Measurements from ENCODE around the gene PRKAR1A.

DNA sequence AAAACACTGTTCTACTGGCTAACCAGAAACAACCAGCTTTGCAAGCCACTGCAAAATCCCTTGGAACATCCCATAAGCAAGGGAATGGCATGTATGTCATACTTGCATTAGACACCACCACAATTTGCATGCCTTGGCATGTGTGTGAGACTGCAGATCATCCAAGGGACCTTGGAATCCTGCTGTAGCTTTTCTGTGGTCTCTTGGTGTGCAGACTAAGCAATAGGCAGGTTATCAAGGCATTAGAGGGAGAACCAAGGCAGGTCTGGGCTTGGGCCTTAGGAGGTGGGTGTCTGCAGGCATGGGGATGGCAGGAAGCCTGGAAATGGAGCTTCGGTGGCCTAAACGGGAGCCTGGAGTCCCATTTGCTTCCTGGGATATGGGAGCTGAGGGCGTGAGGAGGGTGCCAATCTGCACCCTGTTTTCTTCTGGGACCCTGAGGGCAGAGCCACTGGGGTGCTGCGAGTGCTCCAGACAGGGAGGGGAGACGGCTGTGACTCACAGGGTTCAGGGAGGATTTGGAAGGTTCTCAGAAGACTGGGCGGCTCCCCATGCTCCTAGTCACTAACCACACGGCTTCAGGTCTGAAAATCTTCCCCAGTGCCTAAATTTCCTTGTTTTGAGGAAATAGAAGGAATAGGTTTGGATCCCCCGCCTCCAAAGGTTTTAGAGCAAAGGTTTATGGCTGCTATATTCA, 52.3 kb downstream of the PRKAR1A start:
- TF ChIP-seq, protein P1, sequence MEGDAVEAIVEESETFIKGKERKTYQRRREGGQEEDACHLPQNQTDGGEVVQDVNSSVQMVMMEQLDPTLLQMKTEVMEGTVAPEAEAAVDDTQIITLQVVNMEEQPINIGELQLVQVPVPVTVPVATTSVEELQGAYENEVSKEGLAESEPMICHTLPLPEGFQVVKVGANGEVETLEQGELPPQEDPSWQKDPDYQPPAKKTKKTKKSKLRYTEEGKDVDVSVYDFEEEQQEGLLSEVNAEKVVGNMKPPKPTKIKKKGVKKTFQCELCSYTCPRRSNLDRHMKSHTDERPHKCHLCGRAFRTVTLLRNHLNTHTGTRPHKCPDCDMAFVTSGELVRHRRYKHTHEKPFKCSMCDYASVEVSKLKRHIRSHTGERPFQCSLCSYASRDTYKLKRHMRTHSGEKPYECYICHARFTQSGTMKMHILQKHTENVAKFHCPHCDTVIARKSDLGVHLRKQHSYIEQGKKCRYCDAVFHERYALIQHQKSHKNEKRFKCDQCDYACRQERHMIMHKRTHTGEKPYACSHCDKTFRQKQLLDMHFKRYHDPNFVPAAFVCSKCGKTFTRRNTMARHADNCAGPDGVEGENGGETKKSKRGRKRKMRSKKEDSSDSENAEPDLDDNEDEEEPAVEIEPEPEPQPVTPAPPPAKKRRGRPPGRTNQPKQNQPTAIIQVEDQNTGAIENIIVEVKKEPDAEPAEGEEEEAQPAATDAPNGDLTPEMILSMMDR (IDR thresholded peaks at IDR 0.05), result no peak
- no peak for TF ChIP-seq POLR2A (IDR thresholded peaks at IDR 0.05)

All from vagina (tissue), 2 donors.